GM23338 (cell line): ENCODE data around the gene GGCT. TPM values are rescaled to one million over a fixed set of nuclear protein-coding genes. Genes with fewer than 3 reads are reported as not detected.

ENCODE experiments used
- ATAC-seq: fragments of 200-7000 bp; cut with Tn5 transposase; 3 replicates; pipeline ENCODE4 v1.9.1; 2020
- DNase-seq: peaks from one replicate; pipeline ENCODE4 v3.0.0-alpha.2; 2015; ENCODE audit warnings: low spot score
- H2AFZ ChIP-seq: fragments of 200-600 bp; sonication (generic); 2 replicates; pipeline ENCODE4 v1.8.0; 2016; ENCODE audit warnings: antibody characterized with exemption, mild to moderate bottlenecking, moderate library complexity
- H3F3A ChIP-seq: fragments of 200-600 bp; sonication (generic); replicated peaks from 2 replicates; pipeline ENCODE4 v1.8.0; 2017; ENCODE audit warnings: antibody characterized with exemption, mixed run types, low read depth
- H3K27ac ChIP-seq: fragments of 200-600 bp; sonication (generic); 2 replicates; pipeline ENCODE4 v1.6.1; 2016; ENCODE audit warnings: low read depth
- H3K27me3 ChIP-seq: fragments of 200-600 bp; sonication (generic); 2 replicates; pipeline ENCODE4 v1.8.0; 2016; ENCODE audit warnings: mild to moderate bottlenecking, mixed run types, moderate library complexity; ENCODE audit not compliant: insufficient read depth
- H3K36me3 ChIP-seq: fragments of 200-600 bp; sonication (generic); 2 replicates; pipeline ENCODE4 v1.8.0; 2016; ENCODE audit warnings: mild to moderate bottlenecking; ENCODE audit not compliant: insufficient read depth
- H3K4me1 ChIP-seq: fragments of 200-600 bp; sonication (generic); 2 replicates; pipeline ENCODE4 v1.8.0; 2016; ENCODE audit warnings: mild to moderate bottlenecking, moderate library complexity; ENCODE audit not compliant: insufficient read depth
- H3K4me2 ChIP-seq: fragments of 200-600 bp; sonication (generic); 2 replicates; pipeline ENCODE4 v1.7.1; 2017; ENCODE audit warnings: mixed run types
- H3K4me3 ChIP-seq: fragments of 200-600 bp; sonication (generic); 2 replicates; pipeline ENCODE4 v1.6.1; 2016; ENCODE audit warnings: mixed run types
- H3K79me2 ChIP-seq: fragments of 200-600 bp; sonication (generic); replicated peaks from 2 replicates; pipeline ENCODE4 v1.8.0; 2017; ENCODE audit warnings: mild to moderate bottlenecking; ENCODE audit not compliant: insufficient read depth
- H3K9me2 ChIP-seq: fragments of 200-600 bp; sonication (generic); 2 replicates; pipeline ENCODE4 v1.8.0; 2017; ENCODE audit not compliant: insufficient read depth
- H4K20me1 ChIP-seq: fragments of 200-600 bp; sonication (generic); replicated peaks from 2 replicates; pipeline ENCODE4 v1.8.0; 2017; ENCODE audit warnings: mild to moderate bottlenecking; ENCODE audit not compliant: insufficient read depth
- H3K27ac Mint-ChIP-seq: 2 replicates; pipeline ENCODE4 v1.8.0; 2020; ENCODE audit warnings: inconsistent platforms, mild to moderate bottlenecking, moderate library complexity, mixed read lengths
- H3K27me3 Mint-ChIP-seq: 3 replicates; pipeline ENCODE4 v1.8.0; 2022; ENCODE audit warnings: low read depth, mild to moderate bottlenecking, moderate library complexity, mixed read lengths, inconsistent platforms; ENCODE audit not compliant: insufficient read depth, poor library complexity
- H3K36me3 Mint-ChIP-seq: 3 replicates; pipeline ENCODE4 v1.8.0; 2021; ENCODE audit warnings: low read depth, mild to moderate bottlenecking, inconsistent platforms, moderate library complexity, mixed read lengths
- H3K4me1 Mint-ChIP-seq: 3 replicates; pipeline ENCODE4 v1.8.0; 2020; ENCODE audit warnings: mild to moderate bottlenecking, inconsistent platforms, mixed read lengths
- H3K4me3 Mint-ChIP-seq: 3 replicates; pipeline ENCODE4 v1.8.0; 2021; ENCODE audit warnings: moderate library complexity, mild to moderate bottlenecking, inconsistent platforms, mixed read lengths
- H3K9me3 Mint-ChIP-seq: 3 replicates; pipeline ENCODE4 v1.8.0; 2020; ENCODE audit warnings: moderate library complexity, mild to moderate bottlenecking, inconsistent platforms, mixed read lengths
- CREB1 ChIP-seq: fragments of 250-450 bp; sonication (Bioruptor Pico); IDR thresholded peaks from 2 replicates; pipeline ENCODE4 v1.5.0; 2020; ENCODE audit warnings: low read depth, mild to moderate bottlenecking, moderate library complexity
- CTCF ChIP-seq, 2 experiments: fragments of 200-600 bp in 1 of 2; sonication (generic) in 1 of 2; conservative IDR thresholded peaks; 2 replicates each; pipeline versions ENCODE4 v1.5.1 to v1.6.1; 2016 to 2017; ENCODE audit warnings: antibody characterized with exemption in 2 of 2, low read depth in 2 of 2, mild to moderate bottlenecking in 2 of 2, moderate library complexity in 1 of 2
- ETS1 ChIP-seq: IDR thresholded peaks from 2 replicates; pipeline ENCODE4 v1.6.1; 2016; ENCODE audit warnings: antibody characterized with exemption
- EZH2 ChIP-seq: fragments of 200-600 bp; sonication (generic); IDR thresholded peaks from one replicate; pipeline ENCODE4 v1.8.0; 2017; ENCODE audit warnings: antibody characterized with exemption, mild to moderate bottlenecking, low read depth; ENCODE audit not compliant: unreplicated experiment
- EZH2phosphoT487 ChIP-seq: fragments of 200-600 bp; sonication (generic); IDR thresholded peaks from one replicate; pipeline ENCODE4 v1.8.1; 2018; ENCODE audit warnings: antibody characterized with exemption; ENCODE audit not compliant: unreplicated experiment
- JUNB ChIP-seq: IDR thresholded peaks from one replicate; pipeline ENCODE4 v1.6.1; 2016; ENCODE audit warnings: antibody characterized with exemption; ENCODE audit not compliant: unreplicated experiment
- NANOG ChIP-seq: IDR thresholded peaks from 2 replicates; pipeline ENCODE4 v1.6.1; 2016; ENCODE audit warnings: antibody characterized with exemption, borderline replicate concordance
- POLR2AphosphoS5 ChIP-seq: IDR thresholded peaks from 2 replicates; pipeline ENCODE4 v1.6.1; 2016; ENCODE audit warnings: antibody characterized with exemption, low read depth
- REST ChIP-seq: IDR thresholded peaks from one replicate; pipeline ENCODE4 v1.6.1; 2018; ENCODE audit warnings: antibody characterized with exemption; ENCODE audit not compliant: unreplicated experiment
- STAT1 ChIP-seq: IDR thresholded peaks from one replicate; pipeline ENCODE4 v1.6.1; 2016; ENCODE audit warnings: antibody characterized with exemption; ENCODE audit not compliant: unreplicated experiment
- ZNF114 ChIP-seq: fragments of 250-450 bp; sonication (Bioruptor Pico); IDR thresholded peaks from 2 replicates; pipeline ENCODE4 v1.5.0; 2020; ENCODE audit warnings: mild to moderate bottlenecking, moderate library complexity
- ZNF331 ChIP-seq: fragments of 250-450 bp; sonication (Bioruptor Pico); IDR thresholded peaks from 2 replicates; pipeline ENCODE4 v1.5.0; 2020; ENCODE audit warnings: low read depth, mild to moderate bottlenecking, moderate library complexity
- ZNF462 ChIP-seq: fragments of 250-450 bp; sonication (Bioruptor Pico); IDR thresholded peaks from 2 replicates; pipeline ENCODE4 v1.5.0; 2020; ENCODE audit warnings: mild to moderate bottlenecking, moderate library complexity
- polyA plus RNA-seq: library from polyadenylated mRNA; unstranded; fragments of >200 nt; fragmentation: Nextera tagmentation; extraction: Ambion mirVana; gene quantifications from 2 replicates; pipeline ENCODE4 v1.2.1, GENCODE V29; 2016
- total RNA-seq: library from RNA; depleted of rRNA; stranded (reverse); fragments of >200 nt; shearing (Covaris generic); gene quantifications from 2 replicates; pipeline ENCODE4 v1.2.3, GENCODE V29; 2014

Gene GGCT
- total and polyA plus RNA-seq, 2 experiments from 2014 or later, result 104 to 229 TPM

- no peak for ATAC-seq
- Histone ChIP-seq H3K27me3 (no peaks in the 10 kb centered on the region), H3K36me3 (no peaks in the 10 kb centered on the region), H3K27ac (peak overlapping the region; percentile 69), H2AFZ (no peak overlapping the region), H3K9me2 (no peaks in the 10 kb centered on the region), H3K4me2 (no peak overlapping the region), H3K4me1 (peaks cover 14% of the 10 kb centered on the region), H3K79me2 (peaks cover 16% of the 10 kb centered on the region), H4K20me1 (no peaks in the 10 kb centered on the region), H3K4me3 (no peak overlapping the region), H3F3A (no peaks in the 10 kb centered on the region)
- Mint-ChIP-seq H3K4me3 (no peak overlapping the region; the same call in 2 of the 3 replicates), H3K9me3 (no peaks in the 10 kb centered on the region), H3K36me3 (no peaks in the 10 kb centered on the region), H3K27ac (no peak overlapping the region; the same call in 1 of the 2 replicates), H3K4me1 (peaks cover 18% of the 10 kb centered on the region), H3K27me3 (peaks cover 2% of the 10 kb centered on the region)
- TF ChIP-seq REST (no peak), ZNF462 (CRISPR knock-in tag) (no peak), ZNF114 (CRISPR knock-in tag) (no peak), EZH2 (no peak), POLR2AphosphoS5 (no peak), JUNB (no peak), STAT1 (no peak), EZH2phosphoT487 (no peak), ZNF331 (CRISPR knock-in tag) (no peak), NANOG (no peak), CTCF (conservative IDR thresholded peaks at IDR 0.05; ENCODE audit: low read depth in 2 of 2) (no peak), ETS1 (no peak), CREB1 (CRISPR knock-in tag) (no peak)
- no peak for DNase-seq
These were observed 34.4 kb downstream of the GGCT start for GRCh38 chr7:30470163-30470770.
